HT1080 (cell line): Measurements from ENCODE around the gene TRIM41. TPM values are rescaled to one million over a fixed set of nuclear protein-coding genes. Genes with fewer than 3 reads are reported as not detected.

Experiments
- DNase-seq: peaks from one replicate; pipeline ENCODE4 v3.0.0-alpha.2; 2015; ENCODE audit warnings: low read depth
- total RNA-seq: library from RNA; depleted of rRNA; stranded (reverse); fragments of >200 nt; shearing (Covaris generic); gene quantifications from 2 replicates; pipeline ENCODE4 v1.2.3, GENCODE V29; 2014

TRIM41 gene
- total RNA-seq, 1 experiment from 2014 or later = 29.1 TPM

- no peak for DNase-seq
Observed at GRCh38 chr5:181231432-181231831, 8.4 kb downstream of the TRIM41 start.

- DNase-seq = no peak
Observed at GRCh38 chr5:181232593-181232992, 9.5 kb downstream of the TRIM41 start.

GRCh38 chr5:181233088-181233800 is 10.2 kb downstream of the TRIM41 start:
- no peak for DNase-seq

- no peak for DNase-seq
Observed at GRCh38 chr5:181233801-181234454, 10.8 kb downstream of the TRIM41 start.

- no peak for DNase-seq
Observed at GRCh38 chr5:181234455-181235306, 11.6 kb downstream of the TRIM41 start.

- no peak for DNase-seq
Observed at GRCh38 chr5:181235323-181235688, 12.2 kb downstream of the TRIM41 start.

GRCh38 chr5:181235689-181236366 is 12.7 kb downstream of the TRIM41 start:
- DNase-seq = no peak

- no peak for DNase-seq
Observed at GRCh38 chr5:181236471-181236870, 13.4 kb downstream of the TRIM41 start.

GRCh38 chr5:181236954-181237641 is 14.0 kb downstream of the TRIM41 start:
- DNase-seq = no peak

GRCh38 chr5:181237729-181238385 is 14.8 kb downstream of the TRIM41 start:
- no peak for DNase-seq

- DNase-seq = no peak
Observed at GRCh38 chr5:181239062-181239663, 16.1 kb downstream of the TRIM41 start.

GRCh38 chr5:181241393-181241975 is 18.4 kb downstream of the TRIM41 start:
- DNase-seq = peak; percentile 92

GRCh38 chr5:181242031-181242451 is 19.0 kb downstream of the TRIM41 start:
- DNase-seq = no peak

GRCh38 chr5:181243018-181243563 is 20.0 kb downstream of the TRIM41 start:
- DNase-seq = no peak

GRCh38 chr5:181243564-181244343 is 20.7 kb downstream of the TRIM41 start, which contains the start of gene RACK1:
Gene RACK1, minus strand, starts transcription at chr5:181243906. Its CDS starts 106 bp downstream, at chr5:181243800.
- peak; percentile 88 for DNase-seq

GRCh38 chr5:181245427-181246275 is 22.6 kb downstream of the TRIM41 start:
- DNase-seq = no peak
